PC-3 (cell line): ENCODE data around the gene MTMR4.

ENCODE experiments used
- EZH2 ChIP-seq: fragments of 300-600 bp; sonication (generic); IDR thresholded peaks from one replicate; pipeline ENCODE4 v1.6.1; 2017; ENCODE audit warnings: antibody characterized with exemption, mild to moderate bottlenecking, low read length; ENCODE audit not compliant: unreplicated experiment
- EZH2phosphoT487 ChIP-seq: fragments of 300-600 bp; sonication (generic); IDR thresholded peaks from 2 replicates; pipeline ENCODE4 v1.6.1; 2018; ENCODE audit warnings: mild to moderate bottlenecking, antibody characterized with exemption, low read length, borderline replicate concordance
- TF ChIP-seq, protein P1 (sequence below): fragments of 300-600 bp; sonication (generic); conservative IDR thresholded peaks from 2 replicates; pipeline ENCODE4 v1.5.1; 2017; ENCODE audit warnings: antibody characterized with exemption, low read depth, mild to moderate bottlenecking, low read length

DNA sequence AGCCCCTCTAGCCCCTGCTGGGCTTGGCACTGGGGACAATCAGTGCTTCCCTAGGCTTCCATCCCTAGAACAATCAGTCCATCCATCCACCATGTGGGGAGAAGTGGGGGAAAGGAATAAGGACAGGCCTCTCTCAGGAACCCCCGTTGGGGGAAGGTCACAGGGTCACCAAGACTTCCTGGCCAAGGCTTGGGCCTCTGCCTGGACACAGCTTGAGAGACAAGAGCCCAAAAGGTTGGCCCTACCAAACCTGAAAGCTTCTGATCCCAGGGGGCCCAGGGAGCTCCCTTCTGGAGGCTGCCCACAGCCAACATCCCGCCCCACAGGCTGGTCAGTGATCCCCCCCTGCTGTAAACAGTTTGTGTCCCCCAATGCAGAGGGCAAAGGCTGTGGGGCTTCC, 16.2 kb upstream of the MTMR4 start:
- no peak for TF ChIP-seq EZH2phosphoT487
- TF ChIP-seq, protein P1, sequence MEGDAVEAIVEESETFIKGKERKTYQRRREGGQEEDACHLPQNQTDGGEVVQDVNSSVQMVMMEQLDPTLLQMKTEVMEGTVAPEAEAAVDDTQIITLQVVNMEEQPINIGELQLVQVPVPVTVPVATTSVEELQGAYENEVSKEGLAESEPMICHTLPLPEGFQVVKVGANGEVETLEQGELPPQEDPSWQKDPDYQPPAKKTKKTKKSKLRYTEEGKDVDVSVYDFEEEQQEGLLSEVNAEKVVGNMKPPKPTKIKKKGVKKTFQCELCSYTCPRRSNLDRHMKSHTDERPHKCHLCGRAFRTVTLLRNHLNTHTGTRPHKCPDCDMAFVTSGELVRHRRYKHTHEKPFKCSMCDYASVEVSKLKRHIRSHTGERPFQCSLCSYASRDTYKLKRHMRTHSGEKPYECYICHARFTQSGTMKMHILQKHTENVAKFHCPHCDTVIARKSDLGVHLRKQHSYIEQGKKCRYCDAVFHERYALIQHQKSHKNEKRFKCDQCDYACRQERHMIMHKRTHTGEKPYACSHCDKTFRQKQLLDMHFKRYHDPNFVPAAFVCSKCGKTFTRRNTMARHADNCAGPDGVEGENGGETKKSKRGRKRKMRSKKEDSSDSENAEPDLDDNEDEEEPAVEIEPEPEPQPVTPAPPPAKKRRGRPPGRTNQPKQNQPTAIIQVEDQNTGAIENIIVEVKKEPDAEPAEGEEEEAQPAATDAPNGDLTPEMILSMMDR = no peak
- no peak for TF ChIP-seq EZH2
